ENCODE results near the gene KLHL34.

The KLHL34 gene

GRCh38 chrX:21645886-21646285, 12.2 kb downstream of the KLHL34 start:
- DNase-seq: no peak

DNA sequence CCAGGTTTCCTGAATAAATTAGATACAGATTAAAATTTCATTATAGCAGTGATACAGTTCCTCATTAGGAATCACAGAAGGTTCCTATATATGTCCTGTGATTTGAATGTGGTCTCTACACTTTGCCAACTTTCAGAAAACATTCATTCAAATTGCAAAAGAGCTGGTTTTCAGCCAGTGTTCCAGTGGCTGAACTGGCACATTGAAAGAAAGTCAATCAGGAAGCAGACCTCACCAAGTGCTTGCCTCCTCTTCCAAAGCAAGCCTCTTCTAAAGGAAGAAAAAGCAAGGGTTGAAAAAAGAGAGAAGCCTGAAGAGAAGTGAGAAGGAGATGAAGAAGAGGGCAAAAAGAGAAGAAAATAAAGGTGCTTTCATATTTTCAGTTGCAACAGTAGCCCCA, 12.7 kb downstream of the KLHL34 start:
- no peak for DNase-seq

GRCh38 chrX:21639775-21640174, 18.4 kb downstream of the KLHL34 start:
- DNase-seq: no peak

GRCh38 chrX:21638311-21638710, 19.8 kb downstream of the KLHL34 start:
- DNase-seq: no peak

GRCh38 chrX:21632027-21632426, 26.1 kb downstream of the KLHL34 start:
- DNase-seq: no peak

GRCh38 chrX:21623778-21624501, 34.2 kb downstream of the KLHL34 start:
- no peak for DNase-seq

- no peak for DNase-seq
Observed at GRCh38 chrX:21620234-21620633, 37.9 kb downstream of the KLHL34 start.

DNA sequence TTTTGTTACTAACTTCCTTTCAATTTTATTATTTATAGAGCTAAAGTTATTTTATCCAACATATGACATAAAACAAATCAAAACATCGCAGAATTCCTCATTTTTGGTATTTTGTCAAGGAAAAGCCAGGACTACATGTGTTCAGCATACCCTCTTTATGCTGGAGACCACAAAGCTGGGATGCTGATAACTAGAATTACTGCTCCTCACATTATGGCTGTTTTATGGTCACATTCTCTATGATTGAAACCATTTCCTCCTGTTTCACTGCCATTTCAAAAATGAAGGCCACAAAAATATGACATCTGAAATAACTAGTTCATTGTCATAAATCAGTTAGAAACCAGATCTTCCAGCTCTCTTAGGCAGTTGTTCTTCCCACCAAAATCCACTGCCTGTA, 41.7 kb downstream of the KLHL34 start:
- DNase-seq: no peak

DNA sequence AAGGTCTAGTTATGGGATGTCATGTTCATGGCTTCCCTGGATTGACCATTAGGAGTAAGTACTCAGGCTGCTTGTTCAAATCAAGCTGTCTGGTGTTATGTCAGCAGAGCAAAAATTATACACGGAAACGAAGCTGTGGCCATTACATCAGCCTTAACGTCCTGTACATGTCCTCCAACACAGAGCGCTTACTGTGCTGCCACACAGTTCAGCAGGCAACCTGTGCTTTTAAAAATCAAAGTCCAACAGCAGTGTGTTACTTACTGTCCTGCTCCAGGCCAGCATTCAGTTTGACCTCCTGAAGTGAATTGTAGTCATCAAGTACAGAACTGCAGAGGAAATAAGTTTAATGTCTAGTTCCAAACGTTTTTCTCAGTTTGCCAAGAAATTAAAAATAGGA, 46.0 kb downstream of the KLHL34 start:
- no peak for DNase-seq

- no peak for DNase-seq
Observed at GRCh38 chrX:21610168-21610567, 48.0 kb downstream of the KLHL34 start.

- no peak for DNase-seq
Observed at GRCh38 chrX:21606002-21606401, 52.1 kb downstream of the KLHL34 start.
